ENCODE data around the gene PDE4C.

Gene PDE4C

DNA sequence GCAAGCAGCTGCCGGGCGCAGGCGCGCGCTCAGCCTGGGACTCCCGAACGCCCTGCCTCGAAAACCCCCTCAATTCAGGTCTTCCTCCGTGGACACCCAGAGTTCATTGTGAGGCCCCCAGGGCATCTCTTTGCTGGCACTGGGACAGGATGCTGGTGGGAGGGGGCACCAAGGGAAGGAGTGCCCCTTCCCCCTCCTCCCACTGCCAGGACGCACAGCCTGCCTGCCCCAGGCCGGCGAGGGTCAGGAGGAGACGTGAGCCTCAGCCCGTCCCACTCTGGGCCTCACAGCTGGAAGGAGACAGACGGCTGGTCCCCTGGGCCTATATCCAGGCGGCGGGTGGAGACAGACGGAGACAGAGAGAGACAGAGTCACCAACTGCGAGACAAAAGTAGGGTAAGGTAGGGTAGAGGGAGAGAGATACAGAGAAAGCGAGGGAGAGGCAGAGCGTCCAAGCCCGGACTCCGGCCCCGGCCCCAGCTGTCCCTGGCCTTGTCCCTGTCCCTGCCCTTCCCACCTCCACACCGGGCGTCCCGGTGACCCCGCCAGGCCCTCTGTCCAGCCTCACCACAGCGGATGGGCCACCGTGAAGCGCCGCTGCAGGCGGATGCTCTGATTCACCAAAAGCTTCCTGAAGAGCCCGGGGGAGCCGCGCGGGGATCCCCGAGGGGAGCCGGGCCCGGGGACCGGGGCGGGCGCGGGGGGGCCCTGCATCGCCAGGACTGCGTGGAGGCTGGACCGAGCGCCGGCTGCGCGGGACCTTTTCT, at the start of gene PDE4C:
Gene PDE4C, minus strand, starts transcription at position 737 of the 767 bp plus-strand sequence. Its CDS starts 23 bp downstream, at position 714.
- DNase-seq (ENCODE audit: low read depth in 2 of 2): no peak

- DNase-seq (ENCODE audit: low read depth in 2 of 2): no peak
Measured at GRCh38 chr19:18274781-18275356, 48.6 kb upstream of the PDE4C start.

DNA sequence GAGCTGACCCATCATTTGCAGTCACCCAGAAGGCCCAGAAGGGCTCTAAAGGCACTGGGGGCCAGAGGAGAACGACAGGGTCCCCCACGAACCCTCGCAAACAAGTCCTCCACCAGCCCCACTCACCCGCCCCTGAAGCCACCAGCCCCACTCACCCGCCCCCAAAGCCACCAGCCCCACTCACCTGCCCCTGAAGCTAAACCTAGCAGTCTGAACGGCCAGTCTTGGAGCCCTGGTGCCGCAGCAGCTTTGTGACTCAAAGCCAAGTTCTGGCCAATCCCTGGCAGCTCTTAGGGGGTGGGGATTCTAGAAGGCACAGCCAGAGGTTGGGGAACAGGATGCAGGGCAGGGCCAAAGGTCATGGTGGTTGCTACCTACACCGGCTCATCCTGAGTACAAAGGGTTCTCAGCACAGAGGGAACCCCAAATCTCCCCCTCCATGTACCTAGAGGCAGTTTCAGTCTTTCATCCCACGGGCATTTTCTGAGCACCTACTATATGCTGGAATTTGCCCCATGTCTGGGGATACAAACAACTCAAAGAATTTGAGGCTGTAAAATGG, 48.1 kb upstream of the PDE4C start, which contains the start of gene IQCN:
Gene IQCN, minus strand, starts transcription at position 234 of the 562 bp plus-strand sequence. CDS start 4,974 bp downstream, outside the sequence.
- no peak for DNase-seq (ENCODE audit: low read depth in 2 of 2)

DNA sequence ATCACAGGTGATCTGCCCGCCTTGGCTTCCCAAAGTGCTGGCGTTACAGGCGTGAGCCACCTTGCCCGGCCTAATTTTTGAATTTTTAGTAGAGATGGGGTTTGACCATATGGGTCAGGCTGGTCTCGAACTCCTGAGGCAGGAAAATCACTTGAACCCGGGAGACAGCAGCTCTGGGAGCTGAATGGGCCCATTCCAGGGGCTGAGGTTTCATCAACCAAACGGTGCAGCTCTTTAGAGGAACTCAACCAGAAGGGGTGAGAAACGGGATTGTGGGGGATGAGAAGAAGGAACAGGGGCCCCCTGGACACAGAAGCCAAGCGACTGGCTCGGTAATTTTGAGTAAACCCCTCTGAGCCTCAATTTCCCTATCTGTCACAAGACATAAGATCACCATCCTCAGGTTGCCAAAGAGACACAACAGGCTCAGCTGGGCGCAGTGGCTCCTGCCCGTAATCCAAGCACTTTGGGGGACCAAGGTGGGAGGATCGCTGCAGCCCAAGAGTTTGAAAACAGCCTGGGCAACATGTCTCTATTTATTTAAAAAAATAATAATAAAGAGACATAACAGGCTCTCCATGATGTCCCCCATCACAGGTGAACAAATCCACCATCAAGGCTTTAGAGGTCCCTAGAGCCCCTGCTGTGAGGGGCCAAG, 47.5 kb upstream of the PDE4C start:
- no peak for DNase-seq (ENCODE audit: low read depth in 2 of 2)

DNA sequence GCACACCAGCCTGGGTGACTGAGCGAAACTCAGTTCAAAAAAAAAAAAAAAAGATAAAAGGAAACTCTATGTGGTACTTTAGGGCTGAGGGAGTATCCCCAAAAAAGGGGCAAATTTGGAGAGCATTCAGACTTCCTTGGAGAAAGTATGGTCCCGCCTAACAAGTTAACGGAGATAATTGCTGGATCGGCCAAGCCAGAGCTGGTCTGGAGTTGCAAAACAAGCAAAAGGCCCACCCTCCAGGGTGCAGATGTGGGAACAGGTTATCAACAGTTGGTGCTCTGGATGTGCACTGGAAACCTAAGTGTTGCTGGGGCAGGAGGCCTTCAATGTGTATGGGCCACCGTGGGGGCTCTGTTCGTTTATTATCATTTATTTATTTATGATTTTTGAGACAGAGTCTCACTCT, 45.2 kb upstream of the PDE4C start:
- DNase-seq (ENCODE audit: low read depth in 2 of 2): no peak

DNA sequence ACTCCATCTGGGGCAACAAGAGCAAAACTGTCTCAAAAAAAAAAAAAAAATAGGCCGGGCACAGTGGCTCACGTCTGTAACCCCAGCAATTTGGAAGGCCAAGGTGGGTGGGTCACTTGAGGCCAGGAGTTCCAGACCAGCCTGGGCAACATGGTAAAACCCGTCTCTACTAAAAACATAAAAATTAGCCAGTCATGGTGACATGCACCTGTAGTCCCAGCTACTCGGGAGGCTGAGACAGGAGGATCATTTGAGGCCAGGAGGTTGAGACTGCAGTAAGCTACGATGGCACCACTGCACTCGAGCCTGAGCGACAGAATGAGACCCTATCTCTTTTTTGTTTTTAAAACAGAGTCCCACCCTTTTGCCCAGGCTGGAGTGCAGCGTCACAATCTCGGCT, 44.1 kb upstream of the PDE4C start:
- no peak for DNase-seq (ENCODE audit: low read depth in 2 of 2)

DNA sequence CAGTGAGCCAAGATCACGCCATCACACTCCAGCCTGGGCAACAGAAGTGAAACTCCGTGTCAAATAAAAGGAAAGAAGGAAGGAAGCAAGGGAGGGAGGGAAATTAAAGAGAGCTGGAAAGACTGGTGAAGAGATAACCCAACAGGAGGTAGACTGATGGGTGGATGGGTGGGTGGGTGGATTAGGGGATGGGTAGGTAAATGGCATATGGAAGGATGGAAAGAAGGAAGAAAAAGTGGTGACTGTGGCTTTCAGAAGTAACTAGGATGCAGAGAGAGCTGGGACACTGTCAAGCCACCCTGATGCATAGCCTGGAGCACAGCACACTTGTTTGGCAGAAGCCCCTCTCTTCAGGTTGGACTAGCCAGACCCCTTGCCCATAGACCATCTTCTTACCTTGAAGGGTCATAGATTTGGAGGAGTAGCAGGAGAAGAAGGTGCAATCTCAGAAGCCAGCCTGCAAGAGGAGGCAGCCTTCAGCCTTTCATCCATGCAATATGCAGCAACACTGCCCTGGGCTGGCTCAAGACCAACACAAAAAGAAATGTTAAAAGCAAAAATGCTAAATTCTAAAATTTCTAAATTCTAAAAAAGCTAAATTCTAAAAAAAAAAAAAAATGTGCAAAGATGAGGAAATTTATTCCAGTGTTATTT, 43.0 kb upstream of the PDE4C start:
- no peak for DNase-seq (ENCODE audit: low read depth in 2 of 2)

GRCh38 chr19:18266771-18267686, 40.8 kb upstream of the PDE4C start:
- no peak for DNase-seq (ENCODE audit: low read depth in 2 of 2)

- no peak for DNase-seq (ENCODE audit: low read depth in 2 of 2)
Measured at GRCh38 chr19:18265582-18265981, 39.3 kb upstream of the PDE4C start.

DNA sequence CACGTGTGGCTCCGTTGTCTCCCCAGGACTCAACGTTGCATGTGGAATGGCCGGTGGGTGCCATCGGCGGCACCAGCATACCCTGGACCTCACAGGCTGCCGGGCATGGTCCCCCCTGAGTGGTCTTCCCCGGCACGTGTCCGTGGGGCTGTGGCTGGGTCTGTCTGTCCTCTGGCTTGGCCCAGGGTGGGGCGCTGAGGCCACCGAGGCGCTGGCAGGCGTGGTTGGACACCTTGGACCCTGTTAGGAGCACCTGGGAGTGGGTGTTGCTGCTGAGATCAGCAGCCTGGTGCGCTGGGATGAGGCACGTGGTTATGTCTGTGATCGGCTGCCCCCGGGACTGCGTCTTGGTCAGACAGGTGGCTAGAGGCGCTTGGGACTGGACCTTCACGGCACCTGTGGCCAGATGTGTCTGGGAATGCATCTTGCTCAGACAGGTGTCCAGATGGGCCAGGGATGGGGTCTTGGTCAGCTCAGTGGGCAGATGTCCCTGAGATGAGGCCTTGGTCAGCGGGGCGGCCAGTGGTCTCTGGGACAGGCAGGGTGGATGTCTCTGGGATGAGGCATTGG, 38.8 kb upstream of the PDE4C start:
- no peak for DNase-seq (ENCODE audit: low read depth in 2 of 2)

DNA sequence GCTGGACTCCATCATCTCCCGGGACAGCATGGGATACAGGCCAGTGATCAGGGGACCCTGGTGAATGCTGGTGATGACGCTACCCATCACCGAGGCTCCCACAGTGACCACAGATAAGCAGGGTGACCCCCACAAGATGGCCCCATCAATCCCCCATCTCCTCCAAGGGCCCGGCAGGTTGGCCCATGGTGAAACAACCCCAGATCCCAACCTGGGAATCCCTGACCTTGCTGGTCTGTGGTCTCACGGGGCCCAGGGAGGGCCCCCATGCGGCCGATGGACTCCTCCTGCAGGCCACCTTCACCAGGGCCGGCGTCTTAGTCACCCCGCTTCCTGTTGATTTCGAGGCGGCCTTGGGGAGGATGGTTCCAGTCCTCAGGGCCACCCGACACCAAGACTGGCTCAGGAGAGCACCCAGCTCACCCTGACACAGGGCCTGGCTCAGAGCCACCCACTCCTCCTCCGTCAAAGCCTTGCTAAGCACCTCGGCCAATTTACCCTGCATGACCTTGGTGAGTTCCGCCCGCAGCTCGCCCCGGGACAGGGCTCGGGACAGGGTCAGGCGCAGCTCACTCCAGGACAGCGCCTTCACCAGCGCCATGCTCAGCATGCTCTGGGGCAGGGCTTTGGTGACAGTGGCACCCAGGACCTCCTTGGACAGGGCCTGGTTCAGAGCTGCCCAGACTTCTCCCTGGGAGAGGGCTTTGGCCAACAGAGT, 38.1 kb upstream of the PDE4C start:
- DNase-seq (ENCODE audit: low read depth in 2 of 2): no peak

GRCh38 chr19:18263324-18264136, 37.3 kb upstream of the PDE4C start:
- no peak for DNase-seq (ENCODE audit: low read depth in 2 of 2)

- DNase-seq (ENCODE audit: low read depth in 2 of 2): no peak
Measured at GRCh38 chr19:18262917-18263316, 36.7 kb upstream of the PDE4C start.

DNA sequence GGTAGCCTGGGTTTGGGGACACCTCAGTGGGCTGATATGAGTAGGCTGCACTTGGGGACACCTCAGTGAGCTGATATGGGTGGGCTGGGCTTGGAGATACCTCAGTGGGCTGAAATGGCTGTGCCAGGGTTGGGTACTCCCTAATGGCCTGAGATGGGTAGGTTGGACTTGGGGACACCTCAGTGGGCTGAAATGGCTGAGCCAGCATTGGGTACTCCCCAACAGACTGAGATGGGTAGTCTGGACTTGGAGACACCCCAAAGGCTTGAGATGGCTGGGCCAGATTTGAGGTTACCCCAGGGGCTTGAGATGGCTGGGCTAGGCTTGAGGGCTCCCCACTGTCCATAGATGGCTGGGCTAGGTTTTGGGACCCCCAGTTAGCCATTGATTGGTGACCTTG, 35.9 kb upstream of the PDE4C start:
- DNase-seq (ENCODE audit: low read depth in 2 of 2): no peak

DNA sequence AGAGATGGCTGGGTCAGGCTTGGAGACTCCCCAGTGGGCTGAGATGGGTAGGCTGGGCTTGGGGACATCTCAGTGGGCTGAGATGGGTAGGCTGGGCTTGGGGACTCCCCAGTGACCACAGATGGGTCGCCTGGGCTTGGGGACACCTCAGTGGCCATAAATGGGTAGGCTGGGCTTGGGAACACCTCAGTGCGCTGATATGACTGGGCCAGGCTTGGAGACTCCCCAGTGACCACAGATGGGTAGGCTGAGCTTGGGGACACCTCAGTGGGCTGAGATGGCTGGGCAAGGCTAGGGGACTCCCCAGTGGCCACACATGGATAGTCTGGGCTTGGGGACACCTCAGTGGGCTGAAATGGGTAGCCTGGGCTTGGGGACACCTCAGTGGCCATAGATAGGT, 35.2 kb upstream of the PDE4C start:
- no peak for DNase-seq (ENCODE audit: low read depth in 2 of 2)

- no peak for DNase-seq (ENCODE audit: low read depth in 2 of 2)
Measured at GRCh38 chr19:18259893-18260292, 33.7 kb upstream of the PDE4C start.

GRCh38 chr19:18257503-18258470, 31.5 kb upstream of the PDE4C start:
- no peak for DNase-seq (ENCODE audit: low read depth in 2 of 2)

Measured in fibroblast of skin of left biceps (primary cell).